NOMO-1 treated with dmso at 0.1 percent for 144 hours (cell line): ENCODE data around the gene SMAD3.
"Not testable (repeated sequence)": the region's sequence is repeated elsewhere in the genome, so short reads cannot be mapped to it uniquely, and the experiment has no call there.

ENCODE experiments used
- DNase-seq: peaks from one replicate; lab custom pipeline; 2025; ENCODE audit not compliant: unreplicated experiment; lab: John Stamatoyannopoulos, UW

Gene SMAD3

GRCh38 chr15:67138891-67139855 lies 73.8 kb downstream of the SMAD3 start:
- no peak for DNase-seq

- no peak for DNase-seq
Observed at GRCh38 chr15:67140078-67140833, 74.9 kb downstream of the SMAD3 start.

GRCh38 chr15:67142092-67142766 lies 76.8 kb downstream of the SMAD3 start:
- no peak for DNase-seq

- DNase-seq = no peak
Observed at GRCh38 chr15:67142767-67143100, 77.3 kb downstream of the SMAD3 start.

- DNase-seq = no peak
Observed at GRCh38 chr15:67143646-67144045, 78.2 kb downstream of the SMAD3 start.

- no peak for DNase-seq
Observed at GRCh38 chr15:67144609-67145311, 79.4 kb downstream of the SMAD3 start.

GRCh38 chr15:67145312-67145610 lies 79.9 kb downstream of the SMAD3 start:
- DNase-seq = no peak

- DNase-seq = no peak
Observed at GRCh38 chr15:67145710-67146109, 80.3 kb downstream of the SMAD3 start.

- no peak for DNase-seq
Observed at GRCh38 chr15:67146234-67146633, 80.8 kb downstream of the SMAD3 start.

GRCh38 chr15:67146875-67147381 lies 81.5 kb downstream of the SMAD3 start:
- peak; percentile 38 for DNase-seq

GRCh38 chr15:67147396-67147949 lies 82.1 kb downstream of the SMAD3 start:
- no peak for DNase-seq

- DNase-seq = peak; percentile 69
Observed at GRCh38 chr15:67148196-67148701, 82.8 kb downstream of the SMAD3 start.

GRCh38 chr15:67149068-67149772 lies 83.8 kb downstream of the SMAD3 start:
- no peak for DNase-seq

- no peak for DNase-seq
Observed at GRCh38 chr15:67149773-67150022, 84.3 kb downstream of the SMAD3 start.

GRCh38 chr15:67150023-67150860 lies 84.8 kb downstream of the SMAD3 start:
- DNase-seq = no peak

GRCh38 chr15:67152429-67152828 lies 87.0 kb downstream of the SMAD3 start:
- no peak for DNase-seq

GRCh38 chr15:67153044-67153443 lies 87.6 kb downstream of the SMAD3 start:
- not testable (repeated sequence) for DNase-seq

- DNase-seq = no peak
Observed at GRCh38 chr15:67154249-67154648, 88.8 kb downstream of the SMAD3 start.

- DNase-seq = no peak
Observed at GRCh38 chr15:67156426-67156825, 91.0 kb downstream of the SMAD3 start.
